IMR-90 (cell line): ENCODE data around the gene RSBN1. TPM values are rescaled to one million over a fixed set of nuclear protein-coding genes. Genes with fewer than 3 reads are reported as not detected.

ENCODE experiments used
- ATAC-seq: fragments of 200-7000 bp; cut with Tn5 transposase; 2 replicates; pipeline ENCODE4 v1.9.1; 2020; ENCODE audit warnings: low read depth, mild to moderate bottlenecking, moderate library complexity
- BruUV-seq: library from RNA; stranded (reverse); fragments of 400-500 nt; replicated peaks from 2 replicates; lab custom pipeline; 2021; lab: Mats Ljungman, UMichigan
- CTCF ChIA-PET: fragments of 300-600 bp; formaldehyde crosslinking; extraction: SDS; loops from one replicate; lab custom pipeline; 2021; ENCODE audit warnings: antibody characterized with exemption; lab: Yijun Ruan, JAX
- POLR2A ChIA-PET: fragments of 300-600 bp; sonication (Branson Sonifier 250); formaldehyde crosslinking; loops from one replicate; lab custom pipeline; 2022; ENCODE audit warnings: antibody characterized with exemption; ENCODE audit not compliant: unreplicated experiment; lab: Charles Lee
- DNase-seq: peaks from one replicate; pipeline ENCODE4 v3.0.0; 2013
- H2AFZ ChIP-seq: replicated peaks from 2 replicates; pipeline ENCODE3; 2013; ENCODE audit warnings: low read length, mild to moderate bottlenecking; ENCODE audit not compliant: poor library complexity
- H2AK5ac ChIP-seq: 2 replicates; pipeline ENCODE4 v1.6.1; 2013; ENCODE audit warnings: low read depth, low read length, inconsistent platforms
- H2AK9ac ChIP-seq: replicated peaks from 2 replicates; pipeline ENCODE3; 2013; ENCODE audit warnings: mild to moderate bottlenecking, low read depth, low read length, moderate library complexity; ENCODE audit not compliant: poor library complexity
- H2BK120ac ChIP-seq: 2 replicates; pipeline ENCODE4 v1.6.1; 2013; ENCODE audit warnings: low read depth, low read length, inconsistent platforms
- H2BK15ac ChIP-seq: 3 replicates; pipeline ENCODE4 v1.6.1; 2013; ENCODE audit warnings: low read depth, low read length, inconsistent platforms
- H2BK20ac ChIP-seq: 2 replicates; pipeline ENCODE4 v1.6.1; 2013; ENCODE audit warnings: low read depth, mild to moderate bottlenecking, inconsistent platforms, low read length, moderate library complexity
- H2BK5ac ChIP-seq: 2 replicates; pipeline ENCODE4 v1.6.1; 2013; ENCODE audit warnings: mild to moderate bottlenecking, low read depth, low read length, inconsistent platforms; ENCODE audit not compliant: poor library complexity, severe bottlenecking
- H3K14ac ChIP-seq: replicated peaks from 2 replicates; pipeline ENCODE4 v1.6.1; 2013; ENCODE audit warnings: low read depth, low read length, inconsistent platforms
- H3K18ac ChIP-seq: 2 replicates; pipeline ENCODE4 v1.6.1; 2013; ENCODE audit warnings: low read depth, low read length, control low read depth
- H3K23ac ChIP-seq: 2 replicates; pipeline ENCODE4 v1.6.1; 2013; ENCODE audit warnings: low read depth, low read length, inconsistent platforms
- H3K27ac ChIP-seq: 2 replicates; pipeline ENCODE4 v1.5.1; 2013; ENCODE audit warnings: mild to moderate bottlenecking, control low read depth, low read length; ENCODE audit not compliant: insufficient read depth
- H3K27me3 ChIP-seq: 2 replicates; pipeline ENCODE4 v1.6.1; 2013; ENCODE audit warnings: low read length; ENCODE audit not compliant: control insufficient read depth, insufficient read depth
- H3K36me3 ChIP-seq: 2 replicates; pipeline ENCODE4 v1.6.1; 2013; ENCODE audit warnings: low read length, mixed read lengths; ENCODE audit not compliant: control insufficient read depth, insufficient read depth
- H3K4ac ChIP-seq: 2 replicates; pipeline ENCODE4 v1.6.1; 2013; ENCODE audit warnings: low read depth, low read length, inconsistent platforms
- H3K4me1 ChIP-seq: 2 replicates; pipeline ENCODE4 v1.6.1; 2013; ENCODE audit warnings: low read length, mixed read lengths; ENCODE audit not compliant: control insufficient read depth, insufficient read depth
- H3K4me2 ChIP-seq: 2 replicates; pipeline ENCODE4 v1.6.1; 2013; ENCODE audit warnings: low read depth, mild to moderate bottlenecking, control low read depth, low read length, moderate library complexity
- H3K4me3 ChIP-seq: 2 replicates; pipeline ENCODE4 v1.5.1; 2013; ENCODE audit warnings: low read depth, mild to moderate bottlenecking, control low read depth, low read length, moderate library complexity; ENCODE audit not compliant: insufficient read depth
- H3K56ac ChIP-seq: 2 replicates; pipeline ENCODE4 v1.6.1; 2013; ENCODE audit warnings: low read length, inconsistent platforms; ENCODE audit not compliant: insufficient read depth; ENCODE audit errors: extremely low read depth
- H3K79me1 ChIP-seq, 2 experiments: 2 replicates each; pipeline ENCODE4 v1.6.1; 2013; ENCODE audit warnings: low read length in 2 of 2, inconsistent platforms in 1 of 2, low read depth in 1 of 2
- H3K9ac ChIP-seq: 2 replicates; pipeline ENCODE4 v1.6.1; 2013; ENCODE audit warnings: low read depth, low read length, control low read depth
- H3K9me1 ChIP-seq: 2 replicates; pipeline ENCODE4 v1.6.1; 2013; ENCODE audit warnings: low read length, inconsistent platforms; ENCODE audit not compliant: insufficient read depth
- H3K9me3 ChIP-seq: 2 replicates; pipeline ENCODE4 v1.6.1; 2013; ENCODE audit warnings: low read length; ENCODE audit not compliant: control insufficient read depth, insufficient read depth
- H4K20me1 ChIP-seq: 2 replicates; pipeline ENCODE4 v1.6.1; 2013; ENCODE audit warnings: low read length, inconsistent platforms; ENCODE audit not compliant: insufficient read depth
- H4K5ac ChIP-seq: 2 replicates; pipeline ENCODE4 v1.6.1; 2013; ENCODE audit warnings: mild to moderate bottlenecking, low read depth, low read length, control low read depth
- H4K8ac ChIP-seq, 2 experiments: 2 replicates each; pipeline ENCODE4 v1.6.1; 2013; ENCODE audit warnings: low read depth in 2 of 2, low read length in 2 of 2, control low read depth in 1 of 2, inconsistent platforms in 1 of 2
- H4K91ac ChIP-seq: 2 replicates; pipeline ENCODE4 v1.6.1; 2013; ENCODE audit warnings: low read depth, low read length, inconsistent platforms; ENCODE audit not compliant: insufficient read depth
- BHLHE40 ChIP-seq: fragments of 150-350 bp; IDR thresholded peaks from 2 replicates; pipeline ENCODE4 v1.6.1; 2016; ENCODE audit warnings: mild to moderate bottlenecking, low read depth, low read length
- CEBPB ChIP-seq: IDR thresholded peaks from 2 replicates; pipeline ENCODE4 v1.6.1; 2012; ENCODE audit warnings: low read depth, low read length, improper control_type of control experiment
- CHD1 ChIP-seq: IDR thresholded peaks from 2 replicates; pipeline ENCODE4 v1.6.1; 2012; ENCODE audit warnings: low read depth, low read length, improper control_type of control experiment
- CTCF ChIP-seq: conservative IDR thresholded peaks from 2 replicates; pipeline ENCODE4 v1.5.1; 2012; ENCODE audit warnings: mild to moderate bottlenecking, low read depth, low read length, improper control_type of control experiment
- ELK1 ChIP-seq: fragments of 150-350 bp; IDR thresholded peaks from 2 replicates; pipeline ENCODE4 v1.6.1; 2016; ENCODE audit warnings: low read depth, mild to moderate bottlenecking, low read length, moderate library complexity, borderline replicate concordance
- FOS ChIP-seq: fragments of 150-350 bp; IDR thresholded peaks from 2 replicates; pipeline ENCODE4 v1.6.1; 2016; ENCODE audit warnings: low read depth, low read length
- MAFK ChIP-seq: IDR thresholded peaks from 2 replicates; pipeline ENCODE4 v1.6.1; 2012; ENCODE audit warnings: low read depth, low read length, improper control_type of control experiment
- MAZ ChIP-seq: IDR thresholded peaks from 2 replicates; pipeline ENCODE4 v1.6.1; 2012; ENCODE audit warnings: low read depth, mild to moderate bottlenecking, low read length, improper control_type of control experiment, moderate library complexity, borderline replicate concordance
- MXI1 ChIP-seq: IDR thresholded peaks from 2 replicates; pipeline ENCODE4 v1.6.1; 2012; ENCODE audit warnings: low read depth, mild to moderate bottlenecking, low read length, moderate library complexity, borderline replicate concordance
- NFE2L2 ChIP-seq: fragments of 150-350 bp; IDR thresholded peaks from 2 replicates; pipeline ENCODE4 v1.6.1; 2016; ENCODE audit warnings: low read depth, mild to moderate bottlenecking, low read length
- POLR2A ChIP-seq: IDR thresholded peaks from 2 replicates; pipeline ENCODE4 v1.6.1; 2012; ENCODE audit warnings: mild to moderate bottlenecking, low read depth, low read length
- RAD21 ChIP-seq: IDR thresholded peaks from 2 replicates; pipeline ENCODE4 v1.6.1; 2012; ENCODE audit warnings: low read length, improper control_type of control experiment
- RCOR1 ChIP-seq: IDR thresholded peaks from 2 replicates; pipeline ENCODE4 v1.6.1; 2012; ENCODE audit warnings: mild to moderate bottlenecking, low read length, improper control_type of control experiment; ENCODE audit not compliant: insufficient replicate concordance
- RFX5 ChIP-seq: IDR thresholded peaks from 2 replicates; pipeline ENCODE4 v1.8.0; 2012; ENCODE audit warnings: low read depth, mild to moderate bottlenecking, low read length, moderate library complexity
- SMC3 ChIP-seq: fragments of 150-350 bp; IDR thresholded peaks from 2 replicates; pipeline ENCODE4 v1.6.1; 2016; ENCODE audit warnings: low read depth, mild to moderate bottlenecking, antibody characterized with exemption, low read length, moderate library complexity
- USF2 ChIP-seq: fragments of 150-350 bp; IDR thresholded peaks from 2 replicates; pipeline ENCODE4 v1.6.1; 2017; ENCODE audit warnings: mild to moderate bottlenecking, antibody characterized with exemption, low read length, low read depth
- WGBS, 2 experiments: methylation state at CpG; one replicate each; pipeline versions ENCODE4 v1.1.5 to v1.1.7; 2013; ENCODE audit warnings: missing lambda C conversion rate in 2 of 2; ENCODE audit not compliant: insufficient read length in 1 of 2; ENCODE audit errors: extremely low coverage in 2 of 2; 5-methylcytosine and 5-hydroxymethylcytosine counted together
- dilution Hi-C: fragments of 300-500 bp; cut with HindIII; formaldehyde crosslinking; loops from one replicate; pipeline ENCODE4 v1.14.3; 2018; ENCODE audit warnings: low sequenced_read_pairs; ENCODE audit not compliant: unreplicated experiment
- in situ Hi-C: fragments of 300-500 bp; cut with MboI; formaldehyde crosslinking; loops from 3 replicates; pipeline ENCODE4 v1.14.3; 2019; ENCODE audit warnings: low sequenced_read_pairs, inconsistent platforms, mixed read lengths
- intact Hi-C: fragments of 100-400 bp; cut with micrococcal nuclease; formaldehyde crosslinking; loops from 2 replicates; pipeline ENCODE4 v1.10.0; 2022
- polyA plus RNA-seq, 3 experiments: library from polyadenylated mRNA; depleted of rRNA; stranded (reverse); fragments of >200 nt; gene quantifications; 2 replicates each; pipeline ENCODE4 v1.2.3, GENCODE V29; 2012; ENCODE audit warnings: low replicate concordance in 1 of 3
- total RNA-seq: library from RNA; depleted of rRNA; stranded (reverse); fragments of >200 nt; gene quantifications from 2 replicates; pipeline ENCODE4 v1.2.3, GENCODE V29; 2012

The RSBN1 gene
- total and polyA plus RNA-seq, 2 of the 4 experiments (the other 2 are of a cell fraction): 5.3 to 11.7 TPM

GRCh38 chr1:113802367-113803007 is 9.8 kb downstream of the RSBN1 start:
- Histone ChIP-seq H2BK5ac (no peak overlapping the region), H3K14ac (no peak overlapping the region), H3K79me1 (peaks cover 13 to 54% of the 10 kb centered on the region in 2 experiments), H3K4ac (no peak overlapping the region), H3K4me2 (no peak overlapping the region), H3K36me3 (peaks cover 2% of the 10 kb centered on the region; the same call in 1 of the 2 replicates), H3K9ac (no peak overlapping the region), H4K8ac (no peak overlapping the region), H2BK120ac (no peak overlapping the region), H3K9me3 (no peaks in the 10 kb centered on the region), H2AFZ (no peak overlapping the region), H3K56ac (no peak overlapping the region), H4K5ac (no peak overlapping the region), H3K27ac (no peak overlapping the region), H3K18ac (no peak overlapping the region), H2BK20ac (no peak overlapping the region), H3K4me1 (peaks cover 2% of the 10 kb centered on the region; the same call in 1 of the 2 replicates), H2AK5ac (no peak overlapping the region), H2AK9ac (no peak overlapping the region), H3K27me3 (no peaks in the 10 kb centered on the region), H3K9me1 (peaks cover 5% of the 10 kb centered on the region), H2BK15ac (no peak overlapping the region), H4K20me1 (peaks cover 22% of the 10 kb centered on the region; the same call in 1 of the 2 replicates), H3K23ac (no peak overlapping the region), H3K4me3 (no peak overlapping the region), H4K91ac (no peak overlapping the region)
- in situ Hi-C loops (no loop called here), intact Hi-C loops (no loop called here), dilution Hi-C loops (no loop called here)
- no CpG with 5 or more reads among the region's 3 CpGs for WGBS, 2 experiments
- DNase-seq (no peak), ATAC-seq (no peak)
- CTCF ChIA-PET: no interaction called here
- POLR2A ChIA-PET: no interaction called here
- TF ChIP-seq RAD21: no peak
- no peak for TF ChIP-seq USF2
- no peak for TF ChIP-seq RCOR1
- no peak for TF ChIP-seq CEBPB
- no peak for TF ChIP-seq SMC3
- TF ChIP-seq FOS: no peak
- no peak for TF ChIP-seq BHLHE40
- TF ChIP-seq MAZ: no peak
- no peak for TF ChIP-seq NFE2L2
- TF ChIP-seq MXI1: no peak
- no peak for TF ChIP-seq CTCF
- no peak for TF ChIP-seq ELK1
- no peak for TF ChIP-seq POLR2A
- no peak for TF ChIP-seq MAFK
- no peak for TF ChIP-seq RFX5
- TF ChIP-seq CHD1: no peak
- BruUV-seq: no TSS peak
